Fibroblast of villous mesenchyme (primary cell): ENCODE results near the gene TWSG1. TPM values are rescaled to one million over a fixed set of nuclear protein-coding genes. Genes with fewer than 3 reads are reported as not detected.
A peak's percentile ranks its signal among the peaks of the same experiment; 100 is the strongest.
"Not testable (repeated sequence)": the region's sequence is repeated elsewhere in the genome, so short reads cannot be mapped to it uniquely, and the experiment has no call there.

Experiments used
- DNase-seq: peaks from one replicate; pipeline ENCODE4 v3.0.0-alpha.2; 2010; ENCODE audit warnings: low read depth
- H3K4me3 ChIP-seq: 2 replicates; pipeline ENCODE4 v1.5.1; 2011; ENCODE audit warnings: low read depth, mild to moderate bottlenecking, low read length
- total RNA-seq: library from RNA; depleted of rRNA; stranded (reverse); fragments of >200 nt; gene quantifications from 2 replicates; pipeline ENCODE4 v1.2.3, GENCODE V29; 2012
- TF ChIP-seq, protein P1 (sequence below): IDR thresholded peaks from 2 replicates; pipeline ENCODE4 v1.5.1; 2012; ENCODE audit warnings: low read depth, mild to moderate bottlenecking, low read length; ENCODE audit not compliant: insufficient read depth

TWSG1 gene
- total RNA-seq, 1 donor, result 181 TPM

DNA sequence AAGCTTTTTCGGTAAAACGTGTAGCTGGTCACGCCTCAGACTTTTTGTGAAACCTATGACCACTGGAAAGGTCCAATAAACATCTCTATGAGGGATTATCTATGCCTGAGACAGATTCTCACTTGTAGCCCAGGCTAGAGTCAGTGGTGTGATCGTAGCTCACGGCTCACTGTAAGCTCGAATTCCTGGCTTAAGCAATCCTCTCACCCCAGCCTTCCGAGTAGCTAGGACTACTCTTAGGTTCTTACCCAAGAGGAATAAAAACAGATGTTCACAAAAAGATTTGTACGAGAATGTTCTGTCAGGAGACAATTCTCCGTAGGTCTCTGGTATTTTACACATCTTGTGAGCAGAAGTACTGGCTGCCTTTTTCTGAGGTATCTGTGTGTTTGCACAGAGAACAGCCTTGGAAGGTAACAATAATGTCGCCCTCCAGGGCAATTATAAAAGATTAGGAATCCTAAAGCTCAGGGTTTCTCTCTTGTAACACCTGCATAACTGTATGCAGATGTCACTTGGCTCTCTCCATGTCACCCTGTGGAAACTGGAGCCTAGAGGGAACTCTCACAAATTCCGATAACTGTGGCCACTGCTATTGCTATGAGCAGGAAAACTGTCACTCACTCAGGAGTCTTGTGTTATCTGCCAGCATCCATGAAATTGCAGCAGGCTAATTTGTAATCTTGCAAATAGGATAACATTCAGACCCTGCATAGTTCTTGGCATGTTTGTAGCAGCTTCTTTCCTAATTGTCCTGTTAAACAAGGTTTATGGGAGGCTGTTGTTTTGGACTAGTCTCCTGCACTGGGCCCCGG lies 115.2 kb downstream of the TWSG1 start:
- H3K4me3 ChIP-seq, result no peak overlapping the region
- DNase-seq, result peak; percentile 60
- TF ChIP-seq, protein P1, sequence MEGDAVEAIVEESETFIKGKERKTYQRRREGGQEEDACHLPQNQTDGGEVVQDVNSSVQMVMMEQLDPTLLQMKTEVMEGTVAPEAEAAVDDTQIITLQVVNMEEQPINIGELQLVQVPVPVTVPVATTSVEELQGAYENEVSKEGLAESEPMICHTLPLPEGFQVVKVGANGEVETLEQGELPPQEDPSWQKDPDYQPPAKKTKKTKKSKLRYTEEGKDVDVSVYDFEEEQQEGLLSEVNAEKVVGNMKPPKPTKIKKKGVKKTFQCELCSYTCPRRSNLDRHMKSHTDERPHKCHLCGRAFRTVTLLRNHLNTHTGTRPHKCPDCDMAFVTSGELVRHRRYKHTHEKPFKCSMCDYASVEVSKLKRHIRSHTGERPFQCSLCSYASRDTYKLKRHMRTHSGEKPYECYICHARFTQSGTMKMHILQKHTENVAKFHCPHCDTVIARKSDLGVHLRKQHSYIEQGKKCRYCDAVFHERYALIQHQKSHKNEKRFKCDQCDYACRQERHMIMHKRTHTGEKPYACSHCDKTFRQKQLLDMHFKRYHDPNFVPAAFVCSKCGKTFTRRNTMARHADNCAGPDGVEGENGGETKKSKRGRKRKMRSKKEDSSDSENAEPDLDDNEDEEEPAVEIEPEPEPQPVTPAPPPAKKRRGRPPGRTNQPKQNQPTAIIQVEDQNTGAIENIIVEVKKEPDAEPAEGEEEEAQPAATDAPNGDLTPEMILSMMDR, result no peak

DNA sequence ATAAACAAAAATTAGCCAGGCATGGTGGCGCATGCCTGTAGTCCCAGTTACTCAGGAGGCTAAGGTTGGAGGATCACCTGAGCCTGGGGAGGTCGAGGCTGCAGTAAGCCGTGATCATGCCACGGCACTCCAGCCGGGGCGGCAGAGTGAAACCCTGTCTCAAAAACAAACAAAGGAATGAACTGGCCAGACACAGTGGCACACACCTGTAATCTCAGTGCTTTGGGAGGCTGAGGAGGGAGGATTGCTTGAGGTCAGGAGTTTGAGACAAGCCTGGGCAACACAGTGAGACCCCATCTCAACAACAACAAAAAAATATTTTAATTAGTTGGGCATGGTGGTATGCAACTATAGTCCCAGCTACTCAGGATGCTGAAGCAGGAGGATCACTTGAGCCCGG lies 116.3 kb downstream of the TWSG1 start:
- not testable (repeated sequence) for DNase-seq, H3K4me3 ChIP-seq

Other genes with a start within 250 kb of the TWSG1 start
- 115 and 127 TPM in 2 replicates for gene NDUFV2, start 232.1 kb upstream of the TWSG1 start, total RNA-seq
- 23.8 and 32.0 TPM in 2 replicates for gene ANKRD12, start 198.0 kb upstream of the TWSG1 start, total RNA-seq
- 69.3 and 76.4 TPM in 2 replicates for gene RALBP1, start 140.7 kb downstream of the TWSG1 start, total RNA-seq